Suprapubic skin (tissue), 3 donors: Measurements from ENCODE around the gene PRIMPOL.

Experiments used
- POLR2AphosphoS5 ChIP-seq, 3 donors: sonication (generic); formaldehyde crosslinking; IDR thresholded peaks; one replicate each; pipeline ENCODE4 v1.6.1; 2017; ENCODE audit warnings: antibody characterized with exemption in 3 of 3
- TF ChIP-seq, protein P1 (sequence below), 2 donors: fragments of 200-600 bp in 1 of 2; fragments of 450-650 bp in 1 of 2; sonication (generic) in 1 of 2; IDR thresholded peaks; one replicate each; pipeline ENCODE4 v1.5.1; 2016 to 2019; ENCODE audit warnings: antibody characterized with exemption in 2 of 2, mild to moderate bottlenecking in 1 of 2, moderate library complexity in 1 of 2

DNA sequence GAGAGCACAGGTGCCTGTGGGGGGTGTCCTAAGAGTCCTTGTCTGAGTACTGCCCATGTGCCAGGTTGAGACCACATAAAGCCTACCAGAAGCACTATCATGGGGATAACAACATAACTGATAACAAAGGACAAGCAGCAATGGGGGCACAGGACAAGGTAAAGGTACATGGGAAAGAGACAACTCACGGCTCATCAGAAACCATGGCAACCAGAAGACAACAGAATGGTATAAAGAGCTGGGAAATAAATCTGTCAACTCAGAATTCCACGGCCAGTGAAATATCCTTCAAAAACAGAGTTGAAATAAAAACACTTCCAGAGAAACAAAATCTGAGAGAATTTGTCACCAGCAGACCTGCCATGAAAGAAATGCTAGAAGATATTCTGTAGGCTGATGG is 64.3 kb downstream of the PRIMPOL start:
- TF ChIP-seq, protein P1, sequence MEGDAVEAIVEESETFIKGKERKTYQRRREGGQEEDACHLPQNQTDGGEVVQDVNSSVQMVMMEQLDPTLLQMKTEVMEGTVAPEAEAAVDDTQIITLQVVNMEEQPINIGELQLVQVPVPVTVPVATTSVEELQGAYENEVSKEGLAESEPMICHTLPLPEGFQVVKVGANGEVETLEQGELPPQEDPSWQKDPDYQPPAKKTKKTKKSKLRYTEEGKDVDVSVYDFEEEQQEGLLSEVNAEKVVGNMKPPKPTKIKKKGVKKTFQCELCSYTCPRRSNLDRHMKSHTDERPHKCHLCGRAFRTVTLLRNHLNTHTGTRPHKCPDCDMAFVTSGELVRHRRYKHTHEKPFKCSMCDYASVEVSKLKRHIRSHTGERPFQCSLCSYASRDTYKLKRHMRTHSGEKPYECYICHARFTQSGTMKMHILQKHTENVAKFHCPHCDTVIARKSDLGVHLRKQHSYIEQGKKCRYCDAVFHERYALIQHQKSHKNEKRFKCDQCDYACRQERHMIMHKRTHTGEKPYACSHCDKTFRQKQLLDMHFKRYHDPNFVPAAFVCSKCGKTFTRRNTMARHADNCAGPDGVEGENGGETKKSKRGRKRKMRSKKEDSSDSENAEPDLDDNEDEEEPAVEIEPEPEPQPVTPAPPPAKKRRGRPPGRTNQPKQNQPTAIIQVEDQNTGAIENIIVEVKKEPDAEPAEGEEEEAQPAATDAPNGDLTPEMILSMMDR (IDR thresholded peaks at IDR 0.05) = no peak
- TF ChIP-seq POLR2AphosphoS5 (IDR thresholded peaks at IDR 0.05) = no peak
